Activated T-cell treated with anti-CD3 and anti-CD28 coated beads, Interleukin-2, amount 50 U/mL, for 72 hours (primary cell): ENCODE measurements around the gene ACP3. TPM values are rescaled to one million over a fixed set of nuclear protein-coding genes. Genes with fewer than 3 reads are reported as not detected.

Source experiments
- ATAC-seq, 2 donors: fragments of 150-1000 bp; cut with Tn5 transposase; replicated peaks in 1 of 2; 2 replicates each; pipeline ENCODE4 v1.10.0; 2021; ENCODE audit warnings: moderate library complexity in 2 of 2, mild to moderate bottlenecking in 1 of 2
- DNase-seq, 2 donors: peaks; one replicate each; pipeline ENCODE4 v3.0.0; 2021 to 2022; ENCODE audit warnings: mixed read lengths in 1 of 2
- H3K27ac Mint-ChIP-seq: one replicate; pipeline ENCODE4 v1.8.0; 2022; ENCODE audit warnings: mild to moderate bottlenecking, moderate library complexity, mixed read lengths
- H3K27me3 Mint-ChIP-seq: one replicate; pipeline ENCODE4 v1.8.0; 2022; ENCODE audit warnings: low read depth, mixed read lengths
- H3K36me3 Mint-ChIP-seq, 2 donors: one replicate each; pipeline ENCODE4 v1.8.0; 2022; ENCODE audit warnings: mixed read lengths in 2 of 2, mild to moderate bottlenecking in 1 of 2; ENCODE audit not compliant: insufficient read depth in 2 of 2
- H3K4me1 Mint-ChIP-seq: one replicate; pipeline ENCODE4 v1.8.0; 2022; ENCODE audit warnings: low read depth, mixed read lengths
- H3K4me3 Mint-ChIP-seq, 2 donors: one replicate each; pipeline ENCODE4 v1.8.0; 2022; ENCODE audit warnings: mild to moderate bottlenecking in 2 of 2, mixed read lengths in 2 of 2, moderate library complexity in 2 of 2
- H3K9me3 Mint-ChIP-seq, 2 donors: one replicate each; pipeline ENCODE4 v1.8.0; 2022; ENCODE audit warnings: mixed read lengths in 2 of 2
- total RNA-seq, 2 donors: library from RNA; stranded (reverse); gene quantifications; one replicate each; pipeline ENCODE4 v1.2.3, GENCODE V29; 2022

The ACP3 gene
- total RNA-seq, 2 donors from 2014 or later: not detected

- no peak overlapping the region for H3K27ac Mint-ChIP-seq
- H3K9me3 Mint-ChIP-seq: peaks cover 0 to 2% of the 10 kb centered on the region in 2 donors
- ATAC-seq (no peak), DNase-seq (no peak)
- peaks cover 14% of the 10 kb centered on the region for H3K27me3 Mint-ChIP-seq
- H3K4me1 Mint-ChIP-seq: no peaks in the 10 kb centered on the region
- H3K4me3 Mint-ChIP-seq: no peak overlapping the region
- H3K36me3 Mint-ChIP-seq: no peaks in the 10 kb centered on the region
These were observed 89.8 kb downstream of the ACP3 start for GRCh38 chr3:132407025-132407424.

Other genes with a start within 250 kb of the ACP3 start
- gene DNAJC13, start 100.1 kb downstream of the ACP3 start, total RNA-seq: 10 to 100 TPM; 36.3 to 39.5 TPM